ENCODE data around the gene PTPRG. TPM values are rescaled to one million over a fixed set of nuclear protein-coding genes. Genes with fewer than 3 reads are reported as not detected.

PTPRG gene
- total RNA-seq, 1 experiment from 2014 or later: 32.1 TPM

GRCh38 chr3:61925721-61926120 lies 364.4 kb downstream of the PTPRG start:
- RAD21 ChIA-PET (ENCODE audit: low non-redundant PET in 1 of 2, low total read pairs in 2 of 2, uncharacterized antibody in 2 of 2, unreplicated experiment in 2 of 2): no interaction called here
- intact Hi-C loops (cut with micrococcal nuclease): no loop called here
- POLR2A ChIA-PET: no interaction called here
- H3K4me2 ChIP-seq (ENCODE audit: low read length): no peak overlapping the region
- no peaks in the 10 kb centered on the region for H3K4me1 ChIP-seq (ENCODE audit: control insufficient read depth in 1 of 2, insufficient read depth in 2 of 2, low read length in 2 of 2)
- H2AFZ ChIP-seq (ENCODE audit: low read depth, low read length, poor library complexity, severe bottlenecking): no peak overlapping the region
- CTCF ChIA-PET: interaction anchor here (0.8 kb wide), 1 partner anchor 9 kb away, joined by 3 read pairs; no protein-coding TSS in a partner anchor
- no peaks in the 10 kb centered on the region for H3K9me3 ChIP-seq (ENCODE audit: control insufficient read depth in 1 of 2, insufficient read depth in 1 of 2, low read depth in 1 of 2, low read length in 2 of 2)
- H3K36me3 ChIP-seq (ENCODE audit: control insufficient read depth in 1 of 2, insufficient read depth in 2 of 2, low read length in 2 of 2): no peaks in the 10 kb centered on the region
- DNase-seq (ENCODE audit: low read depth, low spot score) (no peak), ATAC-seq (no peak)
- no peak overlapping the region for H3K4me3 ChIP-seq (replicated peaks in 1 of 2; ENCODE audit: low read depth in 1 of 2, low read length in 2 of 2)
- H3K79me2 ChIP-seq (ENCODE audit: insufficient read depth, low read length): 0 out of 2 replicates have a peak, but pooled peaks cover 4% of the 10 kb centered on the region
- TF ChIP-seq RAD21 (IDR thresholded peaks at IDR 0.05; ENCODE audit: low read depth) (no peak), TCF7L2 (IDR thresholded peaks at IDR 0.05; ENCODE audit: borderline replicate concordance, extremely low read depth, insufficient read depth, insufficient read length) (no peak), FOSL1 (IDR thresholded peaks at IDR 0.05; ENCODE audit: low read depth) (no peak), JUND (IDR thresholded peaks at IDR 0.05) (no peak), EGR1 (IDR thresholded peaks at IDR 0.05; ENCODE audit: low read depth) (no peak), REST (IDR thresholded peaks at IDR 0.05; ENCODE audit: low read depth) (no peak), YY1 (IDR thresholded peaks at IDR 0.05; ENCODE audit: extremely low read depth, insufficient replicate concordance, low read depth, low read length) (no peak), MAX (IDR thresholded peaks at IDR 0.05) (no peak), POLR2AphosphoS5 (IDR thresholded peaks at IDR 0.05; ENCODE audit: low read depth, low read length) (no peak)
- no peak overlapping the region for H3K9ac ChIP-seq (ENCODE audit: low read length)
- no peaks in the 10 kb centered on the region for H3K9me2 ChIP-seq (ENCODE audit: insufficient read depth)
- no peak overlapping the region for H3K27ac ChIP-seq (ENCODE audit: low read depth, low read length)
- H3K27me3 ChIP-seq (ENCODE audit: insufficient read depth, low read length): no peaks in the 10 kb centered on the region
- 0 out of 2 replicates have a peak, but pooled peaks cover 2% of the 10 kb centered on the region for H4K20me1 ChIP-seq (ENCODE audit: insufficient read depth)
- BruUV-seq (replicated peaks): no TSS peak
